ENCODE data around the gene ARMC7.
A peak's percentile ranks its signal among the peaks of the same experiment; 100 is the strongest.
"Not testable (repeated sequence)": the region's sequence is repeated elsewhere in the genome, so short reads cannot be mapped to it uniquely, and the experiment has no call there.

The ARMC7 gene

DNA sequence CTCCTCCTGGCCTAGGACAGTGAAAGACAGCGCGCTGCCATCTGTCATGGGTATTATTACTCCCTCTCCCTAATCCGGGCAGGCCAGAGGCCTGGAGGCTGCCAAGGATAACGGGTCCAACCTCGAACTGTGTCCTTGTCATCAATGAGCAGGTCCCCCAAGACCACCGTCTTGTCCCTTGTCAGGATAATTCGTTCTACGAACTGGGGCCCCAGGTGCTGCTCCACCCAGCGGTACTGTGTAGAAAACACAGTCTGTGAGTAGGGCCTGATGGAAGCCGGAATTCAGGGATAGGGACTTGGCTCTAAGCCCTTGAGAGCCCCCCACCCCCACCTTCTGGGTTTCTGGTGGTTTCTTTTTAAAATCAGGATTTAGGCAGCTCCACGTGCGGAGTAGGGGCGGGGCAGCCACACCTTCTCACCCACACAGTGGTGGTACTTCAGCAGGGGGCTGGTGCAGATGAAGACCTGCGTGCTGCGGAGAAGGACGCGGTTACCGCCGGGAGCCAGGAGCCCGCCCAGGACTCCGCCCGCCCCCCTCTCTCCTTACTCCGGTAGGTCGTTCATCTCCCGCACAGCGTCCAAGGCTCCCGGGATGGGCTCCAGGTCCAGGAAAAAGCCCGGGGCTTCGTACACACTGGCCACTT is 21.0 kb downstream of the ARMC7 start:
- DNase-seq = peak; percentile 58

DNA sequence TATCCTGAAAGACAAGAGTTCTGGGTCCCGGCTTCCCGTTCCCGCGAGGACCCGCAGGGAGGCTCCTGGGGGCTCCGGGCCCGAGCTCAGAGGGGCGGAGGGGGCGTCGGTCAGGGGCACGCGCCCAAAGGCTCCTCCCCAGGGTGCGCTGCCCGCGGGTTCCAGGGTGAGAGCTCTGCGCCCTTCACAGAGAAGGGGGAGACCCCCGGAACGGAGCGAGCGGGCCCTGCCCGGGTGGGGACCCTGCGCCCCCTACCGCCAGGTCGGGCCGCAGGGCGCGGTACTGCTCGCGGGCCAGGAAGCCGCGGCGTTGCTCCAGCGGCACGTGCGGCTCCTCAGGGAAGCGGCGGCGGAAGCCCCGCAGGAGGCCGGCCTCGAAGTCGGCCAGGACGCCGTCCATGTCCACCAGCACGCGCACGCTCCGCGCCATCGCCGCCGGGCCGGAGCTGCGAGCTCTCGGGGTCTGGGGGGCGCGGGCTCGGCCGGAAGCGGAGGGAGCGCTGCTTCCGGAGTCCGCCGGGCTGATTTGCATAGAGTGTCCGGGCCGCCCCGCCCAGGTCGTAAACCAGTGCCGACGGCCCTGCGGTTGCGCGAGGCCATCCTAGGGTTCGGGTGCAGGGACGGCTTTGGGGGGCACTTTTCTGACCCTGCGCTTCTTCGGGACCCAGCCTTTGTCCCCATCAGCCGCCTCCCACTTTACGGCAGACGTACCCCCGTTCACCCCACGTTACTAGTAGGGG is 21.7 kb downstream of the ARMC7 start, which contains the start of gene NT5C:
Gene NT5C, minus strand, starts transcription at position 465 of the 740 bp plus-strand sequence. Its CDS starts 35 bp downstream, at position 430.
- peak; percentile 68 for DNase-seq

DNA sequence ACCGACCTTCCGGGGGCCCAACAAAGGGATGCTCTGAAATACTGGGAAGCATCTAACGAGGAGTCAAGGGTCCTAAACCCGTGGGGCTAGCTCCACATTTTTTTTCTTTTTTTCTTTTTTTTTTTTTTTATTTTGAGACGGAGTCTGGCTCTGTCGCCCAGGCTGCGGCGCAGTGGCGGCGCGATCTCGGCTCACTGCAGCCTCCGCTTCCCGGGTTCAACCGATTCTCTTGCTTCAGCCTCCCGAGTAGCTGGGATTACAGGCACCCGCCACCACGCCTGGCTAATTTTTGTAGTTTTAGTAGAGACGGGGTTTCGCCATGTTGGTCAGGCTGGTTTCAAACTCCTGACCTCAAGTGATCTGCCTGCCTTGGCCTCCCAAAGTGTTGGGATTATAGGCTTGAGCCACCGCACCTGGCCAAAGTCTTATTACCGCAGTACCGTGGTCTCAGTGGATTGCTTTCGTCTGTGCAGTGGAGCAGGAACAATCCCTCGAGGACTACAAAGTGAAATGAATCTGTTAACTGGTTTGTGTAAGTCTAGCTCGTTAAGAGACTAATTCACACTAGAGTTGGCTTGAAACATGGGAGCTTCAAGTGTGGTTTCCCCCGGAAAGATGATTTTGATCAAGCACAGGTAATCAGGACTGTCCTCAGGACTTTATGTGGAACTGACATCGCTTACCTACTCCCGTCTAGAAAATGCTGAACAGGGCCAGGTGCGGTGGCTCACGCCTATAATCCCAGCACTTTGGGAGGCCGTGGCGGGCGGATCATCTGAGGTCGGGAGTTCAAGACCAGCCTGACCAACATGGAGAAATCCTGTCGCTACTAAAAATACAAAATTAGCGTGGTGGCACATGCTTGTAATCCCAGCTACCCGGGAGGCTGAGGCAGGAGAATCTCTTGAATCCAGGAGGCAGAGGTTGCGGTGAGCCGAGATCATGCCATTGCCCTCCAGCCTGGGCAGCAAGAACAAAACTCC is 22.5 kb downstream of the ARMC7 start:
- DNase-seq = not testable (repeated sequence)

DNA sequence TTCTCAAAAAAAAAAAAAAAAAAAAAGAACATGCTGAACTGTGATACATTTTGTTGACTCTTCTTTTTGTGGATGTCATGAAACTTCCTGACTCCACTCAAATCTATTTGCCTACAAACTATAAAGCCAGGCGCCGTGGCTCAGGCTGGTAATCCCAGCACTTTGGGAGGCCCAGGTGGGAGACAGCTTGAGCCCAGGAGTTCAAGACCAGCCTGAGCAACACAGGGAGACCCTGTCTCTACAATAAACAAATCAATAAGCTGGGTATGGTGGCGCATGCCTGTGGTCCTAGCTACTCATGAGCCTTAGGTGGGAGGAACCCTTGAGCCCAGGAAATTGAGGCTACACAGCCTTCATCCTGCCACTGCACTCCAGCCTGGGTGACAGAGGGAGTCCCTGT is 23.2 kb downstream of the ARMC7 start:
- DNase-seq = no peak

DNA sequence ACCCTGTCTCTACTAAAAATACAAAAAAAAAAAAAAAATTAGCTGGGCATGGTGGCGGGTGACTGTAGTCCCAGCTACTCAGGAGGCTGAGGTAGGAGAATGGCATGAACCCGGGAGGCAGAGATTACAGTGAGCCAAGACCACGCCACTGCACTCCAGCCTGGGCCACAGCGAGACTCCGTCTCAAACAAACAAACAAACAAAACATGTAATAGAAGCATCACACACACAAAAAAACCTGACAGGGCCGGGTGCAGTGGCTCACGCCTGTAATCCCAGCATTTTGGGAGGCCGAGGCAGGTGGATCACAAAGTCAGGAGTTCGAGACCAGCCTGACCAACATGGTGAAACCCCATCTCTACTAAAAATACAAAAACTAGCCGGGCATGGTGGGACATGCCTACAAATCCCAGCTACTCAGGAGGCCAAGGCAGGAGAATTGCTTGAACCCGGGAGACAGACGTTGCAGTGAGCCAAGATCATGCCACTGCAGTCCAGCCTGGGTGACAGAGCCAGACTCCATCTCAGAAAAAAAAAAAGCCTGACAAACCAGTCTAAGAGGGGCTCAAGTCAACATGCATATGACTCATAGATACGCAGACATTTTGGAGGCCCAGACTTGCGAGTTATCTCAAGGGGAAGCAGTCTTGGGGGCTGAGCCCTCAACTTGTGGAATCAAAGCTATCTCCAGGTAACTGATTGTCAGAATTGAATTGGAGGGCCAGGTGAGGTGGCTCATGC is 24.0 kb downstream of the ARMC7 start:
- not testable (repeated sequence) for DNase-seq

DNA sequence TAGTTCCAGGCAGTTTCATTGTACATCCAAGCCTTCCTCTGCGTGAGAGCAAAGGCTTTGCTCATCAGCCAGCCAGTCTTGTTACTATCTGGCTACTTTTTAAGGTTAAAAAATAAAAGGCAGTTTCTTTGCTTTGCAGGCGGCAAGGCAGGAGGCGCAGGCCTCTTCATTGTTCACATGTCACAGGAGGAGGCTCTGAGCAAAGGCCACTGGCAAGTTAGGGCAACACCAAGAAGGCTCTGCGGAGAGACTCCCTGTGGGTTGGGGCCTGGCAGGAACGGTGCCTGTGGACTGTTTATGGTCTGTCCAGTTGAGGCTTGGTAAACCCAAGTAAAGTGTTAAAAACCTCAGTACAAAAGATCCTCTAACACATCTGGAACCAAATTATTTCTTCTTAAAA is 25.7 kb downstream of the ARMC7 start:
- DNase-seq = no peak

DNA sequence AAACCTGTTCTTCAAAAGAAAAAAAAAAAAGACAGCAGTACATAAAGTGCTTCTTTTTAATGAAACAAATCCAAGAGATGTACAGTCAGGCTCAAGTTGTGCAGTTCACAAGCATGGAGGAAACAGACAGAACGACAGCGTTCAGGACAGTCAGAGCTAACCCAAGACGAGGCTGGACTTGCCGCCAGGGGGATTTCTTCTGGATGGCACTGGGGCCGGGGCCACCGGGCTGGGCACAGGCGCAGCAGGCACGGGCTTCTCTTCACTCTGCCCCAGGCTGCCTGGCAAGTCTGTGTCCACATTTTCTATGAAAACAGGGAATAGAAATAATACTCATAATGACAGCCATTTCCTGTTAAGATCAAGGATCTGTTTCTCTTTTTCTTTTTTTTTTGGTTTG is 26.2 kb downstream of the ARMC7 start:
- no peak for DNase-seq

DNA sequence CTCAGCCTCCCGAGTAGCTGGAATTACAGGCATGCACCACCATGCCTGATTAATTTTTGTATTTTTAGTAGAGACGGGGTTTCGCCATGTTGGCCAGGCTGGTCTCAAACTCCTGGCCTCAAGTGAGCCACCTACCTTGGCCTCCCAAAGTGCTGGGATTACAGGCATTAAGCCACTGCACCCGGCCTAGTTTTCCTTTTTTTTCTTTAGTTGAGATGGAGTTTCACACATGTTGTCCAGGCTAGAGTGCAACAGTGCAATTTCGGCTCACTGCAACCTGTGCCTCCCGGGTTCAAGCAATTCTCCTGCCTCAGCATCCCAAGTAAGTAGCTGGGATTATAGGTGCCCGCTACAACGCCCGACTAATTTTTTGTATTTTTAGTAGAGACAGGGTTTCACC is 28.0 kb downstream of the ARMC7 start:
- DNase-seq = not testable (repeated sequence)

DNA sequence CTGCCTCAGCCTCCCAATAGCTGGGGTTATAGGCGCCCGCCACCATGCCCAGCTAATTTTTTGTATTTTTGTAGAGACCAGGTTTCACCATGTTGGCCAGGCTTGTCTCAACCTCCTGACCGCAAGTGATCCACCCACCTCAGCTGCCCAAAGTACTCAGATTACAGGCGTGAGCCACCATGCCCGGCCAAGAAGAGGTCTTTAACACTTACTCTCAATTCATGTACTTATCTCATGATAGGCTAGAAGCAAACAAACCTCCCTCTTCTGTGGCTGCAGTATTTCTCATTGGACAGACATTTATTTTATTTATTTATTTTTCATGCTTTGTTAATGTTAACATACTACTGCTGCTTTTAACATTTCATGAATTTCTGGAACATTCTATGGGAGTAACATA is 28.8 kb downstream of the ARMC7 start:
- DNase-seq = no peak

DNA sequence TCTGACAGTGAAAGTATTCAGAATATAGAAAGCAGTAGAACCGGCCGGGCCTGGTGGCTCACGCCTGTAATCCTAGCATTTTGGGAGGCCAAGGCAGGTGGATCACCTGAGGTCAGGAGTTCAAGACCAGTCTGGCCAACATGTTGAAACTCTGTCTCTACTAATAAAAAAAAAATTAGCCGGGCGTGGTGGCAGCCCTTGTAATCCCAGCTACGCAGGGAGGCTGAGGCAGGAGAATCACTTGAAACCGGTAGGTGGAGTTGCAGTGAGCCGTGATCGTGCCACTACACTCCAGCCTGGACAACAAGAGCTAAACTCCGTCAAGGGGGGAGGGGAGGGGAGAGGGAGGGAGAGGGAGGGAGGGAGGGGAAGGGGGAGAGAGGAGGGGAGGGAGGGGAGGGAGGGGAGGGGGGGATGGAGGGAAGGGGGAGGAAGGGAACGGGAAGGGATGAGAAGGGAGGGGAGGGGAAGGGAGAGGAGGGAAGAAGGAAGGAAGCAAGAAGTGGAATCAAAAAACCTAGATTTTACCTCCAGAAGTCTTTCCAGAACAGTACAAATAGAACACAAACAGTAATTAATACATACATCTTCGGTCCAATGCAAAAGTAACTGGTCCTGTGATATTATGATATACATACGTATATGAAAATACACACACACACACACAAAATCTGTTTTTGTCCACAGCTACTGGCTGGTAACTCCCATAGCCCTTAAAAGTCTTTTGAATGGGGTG is 32.6 kb downstream of the ARMC7 start:
- DNase-seq = no peak

DNA sequence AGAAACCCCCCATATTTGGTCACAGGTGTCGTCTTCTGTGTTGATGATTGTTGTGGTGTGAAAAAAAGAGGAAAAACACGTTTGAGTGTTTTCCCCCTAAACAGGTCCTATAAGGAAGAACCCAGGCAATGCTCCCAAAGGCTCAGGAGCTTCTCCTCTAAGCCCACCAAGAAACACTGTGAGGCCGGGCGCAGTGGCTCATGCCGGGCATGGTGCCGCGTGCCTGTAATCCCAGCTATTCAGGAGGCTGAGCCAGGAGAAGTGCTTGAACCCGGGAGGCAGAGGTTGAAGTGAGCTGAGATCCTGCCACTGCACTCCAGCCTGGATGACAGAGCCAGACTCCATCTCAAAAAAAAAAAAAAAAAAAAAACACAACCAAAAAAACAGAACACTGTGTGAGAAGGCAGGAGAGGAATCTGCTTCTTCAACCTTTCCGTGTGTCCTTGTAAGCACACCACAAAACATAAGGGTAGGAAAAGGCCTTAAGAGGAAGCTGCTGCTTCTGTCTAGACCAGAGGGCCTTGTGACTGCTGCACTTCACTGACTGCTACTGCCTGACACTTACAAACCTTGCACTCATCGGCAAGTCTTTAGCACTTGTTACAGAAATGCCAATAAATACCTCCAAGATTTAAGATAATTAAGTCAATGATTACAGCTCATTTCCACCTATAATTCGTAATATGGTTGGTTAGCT is 35.2 kb downstream of the ARMC7 start:
- DNase-seq = no peak

DNA sequence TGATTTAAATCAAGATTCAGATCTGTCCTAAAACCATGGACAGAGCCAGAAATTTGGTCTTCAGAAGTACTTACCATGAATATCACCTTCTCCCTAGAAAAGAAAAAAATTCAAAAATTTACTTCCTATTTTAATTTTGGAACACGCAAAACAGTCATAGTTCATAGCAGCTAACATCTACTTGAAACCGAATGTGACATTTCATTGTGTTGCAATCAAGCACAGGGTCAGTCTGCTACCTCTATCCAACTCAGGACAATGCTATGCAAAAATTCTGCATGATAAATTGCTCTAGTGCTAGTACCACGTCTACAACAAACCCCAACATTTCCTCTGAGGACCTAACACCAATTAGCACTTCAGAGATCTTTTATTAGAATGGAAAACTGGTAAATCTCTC is 36.8 kb downstream of the ARMC7 start:
- DNase-seq = no peak

DNA sequence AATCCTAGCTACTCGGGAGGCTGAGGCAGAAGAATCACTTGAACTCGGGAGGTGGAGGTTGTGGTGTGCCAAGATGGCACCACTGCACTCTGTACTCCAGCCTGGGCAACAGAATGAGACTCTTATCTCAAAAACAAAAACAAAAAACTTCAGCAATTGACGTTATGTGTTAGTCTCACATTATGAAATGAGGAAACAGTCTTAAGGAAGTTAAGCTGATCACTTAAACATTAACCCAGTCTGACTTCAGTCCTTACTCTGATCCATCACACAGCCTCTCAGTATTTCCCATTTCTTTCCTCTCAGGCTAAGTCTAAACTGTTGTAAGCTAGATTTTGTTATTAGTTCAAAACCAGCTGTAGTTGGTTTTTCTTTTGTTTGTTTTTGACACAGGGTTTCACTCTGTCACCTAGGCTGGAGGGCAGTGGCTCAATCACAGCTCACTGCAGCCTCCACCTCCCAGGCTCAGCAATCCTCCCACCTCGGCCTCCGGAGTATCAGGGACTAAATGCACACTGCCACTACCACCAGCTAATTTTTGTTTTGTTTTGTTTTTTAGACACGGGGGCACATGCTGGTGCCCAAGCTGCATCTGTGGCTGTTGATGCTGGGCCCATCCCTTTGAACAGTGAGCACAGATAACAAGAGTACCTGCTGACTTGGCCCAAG is 38.2 kb downstream of the ARMC7 start:
- no peak for DNase-seq

DNA sequence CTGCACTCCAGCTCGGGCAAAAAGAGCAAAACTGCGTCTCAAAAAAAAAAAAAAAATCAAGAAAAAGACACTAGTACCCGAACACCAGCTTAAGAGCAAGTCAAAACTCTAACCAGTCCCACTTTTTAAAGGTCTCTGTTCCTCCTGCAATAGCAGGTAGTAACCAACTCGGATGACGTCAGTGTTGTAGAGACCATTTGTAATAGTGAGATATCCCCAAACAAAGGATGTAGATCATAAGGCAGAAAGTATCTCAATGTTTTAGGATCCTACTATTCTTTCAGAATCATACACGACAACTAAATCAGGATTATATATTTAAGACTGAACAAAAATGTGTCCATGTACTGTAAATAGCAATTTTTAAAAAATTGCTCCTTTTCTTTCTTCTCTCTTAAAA is 42.2 kb downstream of the ARMC7 start:
- DNase-seq = no peak

DNA sequence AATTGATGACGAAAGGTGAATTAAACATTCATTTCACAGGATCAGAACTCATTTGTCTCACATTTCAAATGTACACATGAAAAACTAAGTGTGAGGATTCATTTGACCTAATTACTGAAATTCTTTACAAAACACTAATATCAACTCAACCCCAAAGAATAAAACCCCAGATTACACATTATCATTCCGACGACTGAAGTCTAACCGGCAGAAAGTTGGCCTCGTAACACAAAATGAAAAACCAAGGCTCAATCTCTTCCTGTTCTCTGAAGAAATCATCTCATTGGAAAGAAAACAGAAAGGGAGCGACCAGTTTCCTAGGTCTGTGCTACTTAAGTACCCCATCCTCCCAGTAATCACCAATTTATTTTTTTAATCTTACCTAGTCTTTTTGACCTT is 42.8 kb downstream of the ARMC7 start:
- DNase-seq = no peak

DNA sequence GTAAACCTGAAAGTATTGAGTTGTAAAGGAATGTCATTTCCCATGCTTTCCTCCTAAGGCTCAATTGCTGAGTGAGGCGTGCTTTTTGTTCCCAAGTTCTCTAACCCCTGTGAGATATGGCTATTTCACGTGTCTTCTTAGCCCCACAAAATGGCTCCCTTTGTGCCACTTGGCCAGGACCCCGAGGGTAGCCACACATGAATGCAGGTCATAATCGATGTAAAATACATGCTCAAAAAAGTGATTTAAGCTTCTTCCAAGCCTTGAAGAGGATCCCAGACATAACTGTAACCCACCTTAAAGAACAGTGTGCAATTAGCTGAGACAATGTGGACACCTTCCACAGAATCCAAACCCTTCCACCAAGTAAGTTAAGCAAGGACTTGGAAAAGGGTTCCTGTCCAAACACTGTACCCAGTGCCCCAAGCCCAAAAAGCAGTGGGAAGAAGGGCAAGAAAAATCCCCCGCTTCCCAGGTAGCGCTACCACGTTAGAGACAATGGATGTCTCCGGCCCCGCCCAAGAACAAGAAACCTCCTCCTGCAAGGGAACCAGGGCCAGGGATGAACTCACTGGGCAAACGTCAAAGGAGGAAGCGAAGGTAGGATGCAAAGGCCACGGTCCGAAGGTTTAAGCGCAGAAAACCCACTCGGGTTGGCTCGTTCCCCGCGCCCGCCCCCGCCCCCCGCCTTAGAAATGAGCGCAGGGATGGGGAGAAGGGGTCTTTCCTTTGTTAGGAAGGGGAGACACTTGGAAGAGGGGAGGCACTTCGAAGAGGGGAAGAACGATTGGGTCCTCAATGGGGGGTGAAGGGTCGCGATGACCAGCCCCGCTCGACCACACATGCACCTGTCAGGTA is 43.4 kb downstream of the ARMC7 start:
- DNase-seq = peak; percentile 30

DNA sequence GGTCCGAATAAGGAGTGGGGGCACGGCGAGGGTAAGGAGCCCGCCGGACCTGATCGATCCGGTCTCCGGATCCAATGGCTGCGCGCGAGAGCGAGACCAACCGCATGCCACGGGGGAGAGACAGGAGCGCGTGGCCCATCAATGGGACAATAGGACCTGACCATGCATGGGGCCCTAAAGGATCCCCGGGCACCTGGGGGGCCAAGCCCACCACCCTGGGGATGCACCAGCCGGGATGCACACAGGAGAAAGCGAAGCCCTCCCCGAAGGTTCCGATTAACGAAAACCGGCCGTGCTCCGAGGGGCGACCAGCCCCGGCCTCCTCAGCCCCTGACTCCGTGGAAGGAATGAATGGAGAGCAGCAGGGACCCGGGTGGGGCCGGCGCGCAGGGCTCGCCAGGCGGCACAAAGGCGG is 44.0 kb downstream of the ARMC7 start:
- peak; percentile 26 for DNase-seq

DNA sequence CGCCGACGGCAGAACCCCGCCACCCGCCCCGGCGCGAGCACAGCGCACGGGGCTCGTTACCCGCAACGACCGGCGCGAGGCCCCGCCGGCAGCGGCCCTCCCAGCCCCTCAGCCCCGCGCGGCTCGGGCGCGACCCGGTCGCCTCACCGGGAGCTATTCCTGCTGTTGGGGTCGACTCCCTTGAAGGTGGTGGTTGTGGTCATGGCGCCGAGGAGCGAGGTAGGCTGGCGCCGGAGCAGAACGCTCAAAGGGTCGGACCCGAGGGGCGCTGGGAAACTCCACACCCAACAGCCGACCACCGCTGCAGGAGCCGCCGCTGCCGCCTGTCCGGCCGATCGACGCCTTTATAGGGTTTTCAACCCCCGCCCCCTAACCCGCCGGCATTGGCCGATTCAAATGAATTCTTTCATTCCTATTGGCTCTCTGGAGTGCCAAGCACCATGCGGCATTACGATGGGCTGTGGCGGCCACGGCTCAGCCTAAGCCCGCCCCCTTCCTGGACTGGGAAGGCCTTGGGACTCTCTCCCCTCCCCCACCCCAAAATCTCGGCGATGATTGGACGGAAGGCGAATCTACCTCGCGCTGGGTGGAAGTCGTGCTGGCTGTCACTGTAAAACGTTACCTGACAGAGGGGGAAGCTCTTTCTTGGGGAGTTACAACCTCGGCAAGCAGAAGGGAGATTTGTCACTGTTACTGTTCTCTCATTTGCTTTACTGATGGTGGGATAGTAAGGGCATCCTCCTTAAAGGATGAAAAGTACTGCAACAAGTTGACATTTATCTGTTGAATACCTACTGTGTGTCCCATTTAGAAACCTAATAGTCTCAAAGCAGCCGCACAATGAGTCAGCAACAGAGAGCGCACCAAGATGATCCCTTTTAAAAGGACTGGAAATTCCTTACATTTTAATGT is 44.7 kb downstream of the ARMC7 start, which contains the start of gene JPT1:
Gene JPT1, minus strand, starts transcription at position 318 of the 912 bp plus-strand sequence. Its CDS starts 115 bp downstream, at position 203.
- peak; percentile 99 for DNase-seq
